Stimulated activated CD4-positive, alpha-beta T cell treated with anti-CD3 and anti-CD28 coated beads, TNF-alpha, amount 100 ng/mL, for 4 hours (primary cell): ENCODE results near the gene C2CD2.

Source experiments
- DNase-seq, 3 experiments: peaks; one replicate each; pipeline ENCODE4 v3.0.0-alpha.2; 2020; ENCODE audit warnings: low read depth in 3 of 3

Gene C2CD2

GRCh38 chr21:41846033-41846317, 107.8 kb downstream of the C2CD2 start:
- no peak for DNase-seq

- DNase-seq = no peak
These were observed 108.3 kb downstream of the C2CD2 start for GRCh38 chr21:41845310-41846032.

- DNase-seq = no peak
These were observed 110.2 kb downstream of the C2CD2 start for GRCh38 chr21:41843584-41843983.

GRCh38 chr21:41840880-41841279, 112.9 kb downstream of the C2CD2 start:
- DNase-seq = no peak

GRCh38 chr21:41839387-41840000, 114.3 kb downstream of the C2CD2 start:
- DNase-seq = no peak

- no peak for DNase-seq
These were observed 116.0 kb downstream of the C2CD2 start for GRCh38 chr21:41837756-41838297.

- DNase-seq = no peak
These were observed 117.4 kb downstream of the C2CD2 start for GRCh38 chr21:41836166-41837015.

GRCh38 chr21:41835711-41836154, 118.1 kb downstream of the C2CD2 start:
- DNase-seq = no peak
